ENCODE measurements around the gene ANGPTL2. TPM values are rescaled to one million over a fixed set of nuclear protein-coding genes. Genes with fewer than 3 reads are reported as not detected.

The ANGPTL2 gene
- total RNA-seq, 1 donor from 2014 or later, result 17.5 TPM

DNA sequence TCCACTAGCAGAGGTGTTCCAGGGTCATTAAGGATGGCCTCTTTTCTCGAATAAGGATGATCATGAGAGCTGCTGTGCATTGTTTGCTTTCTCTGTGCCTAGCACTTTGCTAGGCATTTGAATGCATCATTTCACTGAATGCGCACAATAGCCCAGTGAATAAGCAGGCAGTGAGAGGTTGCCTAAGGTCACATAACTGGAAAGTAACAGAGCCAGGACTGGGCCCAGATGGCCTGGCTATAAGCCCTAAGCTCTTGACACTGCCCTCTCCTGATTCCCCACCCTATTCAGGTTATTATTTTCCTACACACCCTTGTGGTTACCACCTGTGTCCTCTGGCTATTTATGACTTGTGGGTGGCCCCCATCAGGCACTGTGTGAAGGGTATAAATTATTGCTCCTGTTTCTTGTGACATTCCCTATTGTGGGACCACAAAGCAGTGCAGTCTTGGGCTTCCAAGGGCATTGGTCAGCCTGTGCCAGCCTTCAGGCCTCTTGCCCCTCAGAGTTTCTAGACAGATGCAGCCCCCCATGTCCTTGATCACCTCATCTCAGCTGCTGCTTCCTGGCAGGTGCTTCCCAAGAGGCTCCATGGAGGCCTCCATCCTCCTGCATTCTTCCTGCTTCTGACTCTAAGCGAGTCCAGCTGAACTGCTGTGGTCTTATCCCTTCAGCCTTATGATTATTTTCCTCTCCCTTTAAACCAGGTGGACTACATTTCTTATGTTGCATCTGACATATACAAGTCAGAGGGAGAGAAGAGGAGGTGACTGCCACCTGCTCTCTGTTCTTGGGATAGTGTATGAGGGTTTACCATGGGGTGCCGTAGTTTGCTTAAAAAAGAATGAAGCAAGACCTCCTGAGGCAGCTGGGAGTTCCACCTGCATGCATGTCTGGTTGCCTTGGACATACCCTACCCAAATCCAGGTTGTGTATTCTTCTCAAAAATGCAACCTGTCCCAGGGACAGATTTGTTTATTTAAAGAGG lies 47.6 kb downstream of the ANGPTL2 start:
- H3K4me1 ChIP-seq (ENCODE audit: insufficient read depth, low read length), result no peaks in the 10 kb centered on the region
- no peaks in the 10 kb centered on the region for H3K79me2 ChIP-seq (ENCODE audit: insufficient read depth, low read length)
- DNase-seq (ENCODE audit: low read depth), result no peak
- no peak overlapping the region for H3K4me3 ChIP-seq (ENCODE audit: insufficient read depth, low read depth, low read length)
- H3K4me3 Mint-ChIP-seq (ENCODE audit: unreplicated experiment), result no peak overlapping the region
- H3K9me3 ChIP-seq (ENCODE audit: insufficient read depth, low read depth, low read length), result no peaks in the 10 kb centered on the region
- TF ChIP-seq EZH2 (IDR thresholded peaks at IDR 0.05; ENCODE audit: insufficient read depth, low read length), result no peak
- TF ChIP-seq, protein P1, sequence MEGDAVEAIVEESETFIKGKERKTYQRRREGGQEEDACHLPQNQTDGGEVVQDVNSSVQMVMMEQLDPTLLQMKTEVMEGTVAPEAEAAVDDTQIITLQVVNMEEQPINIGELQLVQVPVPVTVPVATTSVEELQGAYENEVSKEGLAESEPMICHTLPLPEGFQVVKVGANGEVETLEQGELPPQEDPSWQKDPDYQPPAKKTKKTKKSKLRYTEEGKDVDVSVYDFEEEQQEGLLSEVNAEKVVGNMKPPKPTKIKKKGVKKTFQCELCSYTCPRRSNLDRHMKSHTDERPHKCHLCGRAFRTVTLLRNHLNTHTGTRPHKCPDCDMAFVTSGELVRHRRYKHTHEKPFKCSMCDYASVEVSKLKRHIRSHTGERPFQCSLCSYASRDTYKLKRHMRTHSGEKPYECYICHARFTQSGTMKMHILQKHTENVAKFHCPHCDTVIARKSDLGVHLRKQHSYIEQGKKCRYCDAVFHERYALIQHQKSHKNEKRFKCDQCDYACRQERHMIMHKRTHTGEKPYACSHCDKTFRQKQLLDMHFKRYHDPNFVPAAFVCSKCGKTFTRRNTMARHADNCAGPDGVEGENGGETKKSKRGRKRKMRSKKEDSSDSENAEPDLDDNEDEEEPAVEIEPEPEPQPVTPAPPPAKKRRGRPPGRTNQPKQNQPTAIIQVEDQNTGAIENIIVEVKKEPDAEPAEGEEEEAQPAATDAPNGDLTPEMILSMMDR (IDR thresholded peaks at IDR 0.05; ENCODE audit: insufficient read depth, low read depth, low read length), result no peak
- FAIRE-seq, result no peak
- no peak overlapping the region for H3K4me2 ChIP-seq (ENCODE audit: low read length)
- no peak overlapping the region for H3K27ac Mint-ChIP-seq (ENCODE audit: unreplicated experiment)
- H3K36me3 Mint-ChIP-seq (ENCODE audit: low read depth, unreplicated experiment), result peaks cover 5% of the 10 kb centered on the region
- no peak overlapping the region for H3K27ac ChIP-seq (ENCODE audit: low read depth, low read length)
- H4K20me1 ChIP-seq (ENCODE audit: insufficient read depth, low read length), result no peaks in the 10 kb centered on the region
- peaks cover 12% of the 10 kb centered on the region for H3K27me3 Mint-ChIP-seq (ENCODE audit: low read depth, unreplicated experiment)
- peaks cover 4% of the 10 kb centered on the region for H3K27me3 ChIP-seq (ENCODE audit: insufficient read depth, low read length)
- H3K9me3 Mint-ChIP-seq (ENCODE audit: unreplicated experiment), result peaks cover 1% of the 10 kb centered on the region
- no peaks in the 10 kb centered on the region for H3K36me3 ChIP-seq (ENCODE audit: insufficient read depth, low read length)
- H3K4me1 Mint-ChIP-seq (ENCODE audit: low read depth, unreplicated experiment), result peaks cover 12% of the 10 kb centered on the region
- no peak overlapping the region for H3K9ac ChIP-seq (ENCODE audit: low read length)
- no peak overlapping the region for H2AFZ ChIP-seq (ENCODE audit: low read depth, low read length)

DNA sequence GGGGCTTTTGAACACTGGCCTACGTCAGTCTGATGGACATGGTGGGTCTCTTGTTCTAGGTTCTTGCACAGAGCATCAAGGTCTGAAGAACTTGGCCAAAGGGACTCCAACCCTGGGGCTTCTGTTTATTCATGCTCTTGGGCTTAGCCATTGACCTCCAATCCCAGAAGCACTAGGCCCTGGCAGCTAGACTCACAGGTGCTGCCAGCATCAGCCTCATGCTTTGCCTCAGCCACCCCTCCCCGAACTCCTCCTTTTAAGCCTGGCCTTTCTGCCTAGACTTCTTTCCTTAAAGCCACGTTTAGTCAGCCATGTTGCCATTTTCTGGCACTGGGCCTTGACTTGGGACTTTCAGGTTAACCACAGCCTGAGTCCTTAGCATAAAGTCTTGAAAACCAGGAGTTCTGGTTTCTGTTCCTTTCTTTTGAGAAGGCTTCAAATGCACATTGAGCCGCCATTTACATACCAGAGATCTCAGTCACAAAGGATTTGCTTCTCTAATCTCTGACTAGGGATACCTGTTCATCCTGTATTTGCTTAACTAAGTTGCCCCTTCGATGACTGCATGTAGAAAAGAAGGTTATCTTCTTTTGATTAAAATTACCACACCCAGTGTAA lies 54.7 kb downstream of the ANGPTL2 start:
- FAIRE-seq (no peak), DNase-seq (ENCODE audit: low read depth) (no peak)
- Mint-ChIP-seq H3K4me1 (ENCODE audit: low read depth, unreplicated experiment) (peaks cover 2% of the 10 kb centered on the region), H3K27ac (ENCODE audit: unreplicated experiment) (no peak overlapping the region), H3K36me3 (ENCODE audit: low read depth, unreplicated experiment) (no peaks in the 10 kb centered on the region), H3K4me3 (ENCODE audit: unreplicated experiment) (no peak overlapping the region), H3K27me3 (ENCODE audit: low read depth, unreplicated experiment) (no peaks in the 10 kb centered on the region), H3K9me3 (ENCODE audit: unreplicated experiment) (peaks cover 1% of the 10 kb centered on the region)
- no peak overlapping the region for H3K4me2 ChIP-seq (ENCODE audit: low read length)
- H3K27me3 ChIP-seq (ENCODE audit: insufficient read depth, low read length), result no peaks in the 10 kb centered on the region
- H3K79me2 ChIP-seq (ENCODE audit: insufficient read depth, low read length), result no peaks in the 10 kb centered on the region
- H3K27ac ChIP-seq (ENCODE audit: low read depth, low read length), result no peak overlapping the region
- H3K36me3 ChIP-seq (ENCODE audit: insufficient read depth, low read length), result no peaks in the 10 kb centered on the region
- H3K9me3 ChIP-seq (ENCODE audit: insufficient read depth, low read depth, low read length), result no peaks in the 10 kb centered on the region
- TF ChIP-seq, protein P1 (IDR thresholded peaks at IDR 0.05; ENCODE audit: insufficient read depth, low read depth, low read length), result no peak
- no peak overlapping the region for H3K4me3 ChIP-seq (ENCODE audit: insufficient read depth, low read depth, low read length)
- no peaks in the 10 kb centered on the region for H3K4me1 ChIP-seq (ENCODE audit: insufficient read depth, low read length)
- H3K9ac ChIP-seq (ENCODE audit: low read length), result no peak overlapping the region
- no peak overlapping the region for H2AFZ ChIP-seq (ENCODE audit: low read depth, low read length)
- H4K20me1 ChIP-seq (ENCODE audit: insufficient read depth, low read length), result no peaks in the 10 kb centered on the region

DNA sequence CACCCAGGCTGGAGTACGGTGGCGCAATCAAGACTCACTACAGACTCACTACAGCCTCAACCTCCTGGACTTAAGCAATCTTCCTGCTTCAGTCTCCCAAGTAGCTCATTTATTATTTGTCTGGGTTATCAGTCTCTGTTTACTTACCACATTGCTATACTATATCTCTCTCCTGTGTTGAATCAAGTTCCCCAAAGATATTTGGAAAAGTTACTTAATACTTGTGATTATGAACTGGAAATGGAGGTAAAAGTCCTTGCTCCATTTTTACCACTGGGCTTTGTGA lies 55.6 kb downstream of the ANGPTL2 start:
- no peaks in the 10 kb centered on the region for H3K36me3 Mint-ChIP-seq (ENCODE audit: low read depth, unreplicated experiment)
- Histone ChIP-seq H3K79me2 (ENCODE audit: insufficient read depth, low read length) (no peaks in the 10 kb centered on the region), H4K20me1 (ENCODE audit: insufficient read depth, low read length) (no peaks in the 10 kb centered on the region), H3K4me1 (ENCODE audit: insufficient read depth, low read length) (no peaks in the 10 kb centered on the region), H3K27ac (ENCODE audit: low read depth, low read length) (no peak overlapping the region), H3K9me3 (ENCODE audit: insufficient read depth, low read depth, low read length) (no peaks in the 10 kb centered on the region), H3K9ac (ENCODE audit: low read length) (no peak overlapping the region), H3K36me3 (ENCODE audit: insufficient read depth, low read length) (no peaks in the 10 kb centered on the region), H3K27me3 (ENCODE audit: insufficient read depth, low read length) (no peaks in the 10 kb centered on the region), H3K4me3 (ENCODE audit: insufficient read depth, low read depth, low read length) (no peak overlapping the region), H3K4me2 (ENCODE audit: low read length) (no peak overlapping the region), H2AFZ (ENCODE audit: low read depth, low read length) (no peak overlapping the region)
- DNase-seq (ENCODE audit: low read depth) (peak; percentile 35), FAIRE-seq (no peak)
- no peak overlapping the region for H3K4me3 Mint-ChIP-seq (ENCODE audit: unreplicated experiment)
- H3K27me3 Mint-ChIP-seq (ENCODE audit: low read depth, unreplicated experiment), result no peaks in the 10 kb centered on the region
- TF ChIP-seq, protein P1 (IDR thresholded peaks at IDR 0.05; ENCODE audit: insufficient read depth, low read depth, low read length), result no peak
- TF ChIP-seq EZH2 (IDR thresholded peaks at IDR 0.05; ENCODE audit: insufficient read depth, low read length), result no peak
- H3K27ac Mint-ChIP-seq (ENCODE audit: unreplicated experiment), result no peak overlapping the region
- H3K4me1 Mint-ChIP-seq (ENCODE audit: low read depth, unreplicated experiment), result peaks cover 2% of the 10 kb centered on the region
- H3K9me3 Mint-ChIP-seq (ENCODE audit: unreplicated experiment), result peaks cover under 1% of the 10 kb centered on the region

All from astrocyte (in vitro differentiated cells and primary cell).